ENCODE measurements around the gene MOSPD3. TPM values are rescaled to one million over a fixed set of nuclear protein-coding genes. Genes with fewer than 3 reads are reported as not detected.

Gene MOSPD3
- total and polyA plus RNA-seq, 2 donors (not counting 3 experiments of a cell fraction or from before 2014, with no cell fraction given), result 24.4 to 40.7 TPM

GRCh38 chr7:100572281-100572948, 39.9 kb upstream of the MOSPD3 start:
- Histone ChIP-seq H3K9me3 (replicated peaks; ENCODE audit: control insufficient read depth, insufficient read depth, low read length) (no peaks in the 10 kb centered on the region), H3K4me1 (ENCODE audit: control insufficient read depth, extremely low read depth, insufficient read depth, low read length) (peaks cover 11% of the 10 kb centered on the region), H3K79me2 (ENCODE audit: control insufficient read depth, insufficient read depth, low read length) (no peaks in the 10 kb centered on the region), H3K4me3 (replicated peaks in 1 of 3; ENCODE audit: insufficient read depth in 1 of 3, low read depth in 1 of 3, low read length in 3 of 3) (no peak overlapping the region), H3K27me3 (ENCODE audit: control insufficient read depth in 2 of 2, insufficient read depth in 2 of 2, low read length in 2 of 2) (no peaks in the 10 kb centered on the region), H3K27ac (ENCODE audit: insufficient read depth, low read depth, low read length) (no peak overlapping the region), H4K20me1 (replicated peaks; ENCODE audit: control insufficient read depth, extremely low read depth, insufficient read depth, low read length) (no peaks in the 10 kb centered on the region), H3K9ac (replicated peaks; ENCODE audit: extremely low read depth, insufficient read depth, low read length) (no peak overlapping the region), H2AFZ (ENCODE audit: low read depth, low read length) (no peak overlapping the region), H3K9me1 (replicated peaks; ENCODE audit: control insufficient read depth, extremely low read depth, insufficient read depth, low read length) (no peaks in the 10 kb centered on the region), H3K36me3 (ENCODE audit: control insufficient read depth in 2 of 2, extremely low read depth in 1 of 2, insufficient read depth in 2 of 2, low read length in 2 of 2) (peaks cover 0 to 23% of the 10 kb centered on the region in 2 experiments), H3K4me2 (ENCODE audit: insufficient read depth, low read length) (no peak overlapping the region)
- CTCF ChIA-PET, result interaction anchor here (0.9 to 1.3 kb wide), 2 partner anchors 9 to 13 kb away, joined by 3 to 4 read pairs; no protein-coding TSS in a partner anchor
- DNase-seq (ENCODE audit: low read depth, low spot score) (no peak), FAIRE-seq (no peak)
- POLR2A ChIA-PET, result interaction anchor here (0.5 kb wide), 1 partner anchor 163 kb away, joined by 3 read pairs; no protein-coding TSS in a partner anchor
- TF ChIP-seq EZH2 (IDR thresholded peaks at IDR 0.05; ENCODE audit: borderline replicate concordance, low read depth, low read length, severe bottlenecking) (no peak), CTCF (IDR thresholded peaks at IDR 0.05; ENCODE audit: extremely low read depth in 1 of 2, insufficient read depth in 1 of 2, low read depth in 1 of 2, low read length in 2 of 2) (no peak), POLR2AphosphoS5 (IDR thresholded peaks at IDR 0.05; ENCODE audit: insufficient read depth, low read depth, low read length) (no peak), GATA2 (IDR thresholded peaks at IDR 0.05; ENCODE audit: insufficient read depth, insufficient read length, low read depth, low read length) (no peak), MYC (IDR thresholded peaks at IDR 0.05; ENCODE audit: low read depth, low read length) (no peak), POLR2A (IDR thresholded peaks at IDR 0.05; ENCODE audit: low read depth, low read length) (no peak), JUN (IDR thresholded peaks at IDR 0.05; ENCODE audit: borderline replicate concordance, insufficient read depth, insufficient read length, low read depth) (no peak), MAX (IDR thresholded peaks at IDR 0.05; ENCODE audit: insufficient read depth, insufficient read length) (no peak), FOS (IDR thresholded peaks at IDR 0.05; ENCODE audit: borderline replicate concordance, insufficient read depth, low read length) (no peak)
- dilution Hi-C loops (cut with MboI; ENCODE audit: extremely low pct_ligation_motif_present, low sequenced_read_pairs), result no loop called here
- intact Hi-C loops (cut with micrococcal nuclease), result no loop called here
- BruUV-seq (replicated peaks), result no TSS peak

Measured in endothelial cell of umbilical vein (primary cell).